NCI-H2196 treated with DMSO at 0.1 percent for 48 hours (cell line): ENCODE data around the gene EIF4A3.
"Not testable (repeated sequence)": the region's sequence is repeated elsewhere in the genome, so short reads cannot be mapped to it uniquely, and the experiment has no call there.

Experiments
- DNase-seq: peaks from one replicate; lab custom pipeline; 2025; ENCODE audit not compliant: unreplicated experiment; lab: John Stamatoyannopoulos, UW

Gene EIF4A3

DNA sequence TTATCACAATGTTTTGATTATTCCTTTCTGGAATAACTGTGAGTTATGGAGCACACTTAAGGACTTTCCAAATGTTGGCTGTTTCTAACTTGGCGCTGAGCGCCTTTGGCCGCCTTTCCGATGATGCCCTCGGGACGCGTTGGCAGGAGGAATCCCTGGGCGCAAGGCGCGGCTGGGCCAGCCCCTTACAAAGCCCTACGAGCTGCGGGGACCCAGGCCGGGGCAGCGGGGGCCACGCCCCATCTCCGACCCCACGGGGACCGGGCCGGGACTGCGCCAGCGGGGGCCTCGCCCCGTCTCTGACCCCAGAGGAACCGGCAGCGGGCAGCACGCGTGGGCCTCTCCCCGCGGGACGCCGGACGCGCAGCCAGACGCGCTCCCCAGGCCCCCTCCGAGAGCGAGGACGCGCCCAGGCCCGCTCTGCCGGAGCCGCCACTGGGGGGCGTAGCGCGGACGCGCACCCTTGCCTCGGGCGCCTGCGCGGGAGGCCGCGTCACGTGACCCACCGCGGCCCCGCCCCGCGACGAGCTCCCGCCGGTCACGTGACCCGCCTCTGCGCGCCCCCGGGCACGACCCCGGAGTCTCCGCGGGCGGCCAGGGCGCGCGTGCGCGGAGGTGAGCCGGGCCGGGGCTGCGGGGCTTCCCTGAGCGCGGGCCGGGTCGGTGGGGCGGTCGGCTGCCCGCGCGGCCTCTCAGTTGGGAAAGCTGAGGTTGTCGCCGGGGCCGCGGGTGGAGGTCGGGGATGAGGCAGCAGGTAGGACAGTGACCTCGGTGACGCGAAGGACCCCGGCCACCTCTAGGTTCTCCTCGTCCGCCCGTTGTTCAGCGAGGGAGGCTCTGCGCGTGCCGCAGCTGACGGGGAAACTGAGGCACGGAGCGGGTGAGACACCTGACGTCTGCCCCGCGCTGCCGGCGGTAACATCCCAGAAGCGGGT, 45.6 kb downstream of the EIF4A3 start, which contains the start of gene GAA:
Gene GAA (plus strand): TSS at position 571 of the 935 bp plus-strand sequence. CDS start 3,006 bp downstream, outside the sequence.
- peak; percentile 93 for DNase-seq

- DNase-seq = no peak
Measured at GRCh38 chr17:80100035-80100323, 46.9 kb downstream of the EIF4A3 start.

- no peak for DNase-seq
Measured at GRCh38 chr17:80099291-80100034, 47.5 kb downstream of the EIF4A3 start.

- no peak for DNase-seq
Measured at GRCh38 chr17:80097844-80098691, 48.9 kb downstream of the EIF4A3 start.

- no peak for DNase-seq
Measured at GRCh38 chr17:80097127-80097621, 49.8 kb downstream of the EIF4A3 start.

DNA sequence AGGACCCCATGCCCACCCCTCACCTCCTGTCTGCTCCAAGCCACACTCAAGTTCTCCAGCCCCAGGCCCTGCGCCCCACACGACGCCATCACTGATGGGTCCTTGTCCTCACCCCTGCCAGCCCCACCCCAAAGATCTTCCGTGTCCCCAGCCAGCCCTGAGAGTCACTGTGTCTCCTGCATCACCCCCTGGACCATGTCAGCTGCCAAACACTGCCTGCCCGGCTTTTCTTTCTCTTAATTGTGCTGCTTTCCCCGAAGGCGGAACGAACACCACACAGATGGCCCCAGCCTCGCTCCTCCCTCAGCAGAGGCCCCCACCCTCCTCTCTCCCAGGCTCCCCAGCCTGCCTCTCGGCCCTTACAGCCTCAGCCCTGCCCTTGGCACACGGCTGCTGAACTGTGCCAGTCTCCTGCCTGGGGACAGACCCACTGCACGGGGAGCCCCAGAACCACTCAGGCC, 50.3 kb downstream of the EIF4A3 start:
- no peak for DNase-seq

GRCh38 chr17:80095844-80096475, 51.0 kb downstream of the EIF4A3 start:
- DNase-seq = no peak

DNA sequence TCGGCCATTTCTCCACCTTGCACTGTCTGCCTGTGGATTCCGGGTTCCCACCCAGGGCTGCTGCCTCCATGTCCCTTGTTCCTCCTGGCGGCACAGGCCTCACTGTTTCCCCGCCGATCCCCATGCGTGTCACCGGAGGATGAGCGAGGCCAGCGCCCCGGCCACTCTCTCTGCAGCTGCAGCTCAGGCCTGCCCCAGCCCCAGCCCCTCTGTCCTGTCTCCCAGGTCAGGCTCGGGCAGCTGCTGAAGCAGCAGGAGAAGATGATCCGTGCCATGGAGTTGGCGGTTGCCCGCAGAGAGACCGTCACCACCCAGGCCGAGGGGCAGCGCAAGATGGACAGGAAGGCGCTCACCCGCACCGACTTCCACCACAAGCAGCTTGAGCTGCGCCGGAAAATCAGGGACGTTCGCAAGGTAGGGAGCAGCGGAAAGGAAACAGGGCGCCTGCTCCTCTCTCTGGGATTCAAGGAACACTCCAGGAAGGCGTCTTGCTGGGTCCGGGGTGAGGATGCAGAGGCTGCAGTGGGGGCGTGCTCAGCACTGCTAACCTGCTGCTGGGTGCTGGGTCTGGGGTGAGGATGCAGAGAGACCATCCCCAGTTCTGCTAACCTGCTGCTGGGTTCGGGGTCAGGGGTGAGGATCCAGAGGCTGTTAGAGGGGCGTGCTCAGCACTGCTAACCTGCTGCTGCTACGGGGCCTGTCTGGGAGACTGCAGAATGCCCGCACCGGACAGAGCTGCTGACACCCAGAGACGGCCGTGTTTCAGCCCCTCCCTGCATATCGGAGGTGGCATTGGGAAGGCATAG, 51.7 kb downstream of the EIF4A3 start:
- no peak for DNase-seq

DNA sequence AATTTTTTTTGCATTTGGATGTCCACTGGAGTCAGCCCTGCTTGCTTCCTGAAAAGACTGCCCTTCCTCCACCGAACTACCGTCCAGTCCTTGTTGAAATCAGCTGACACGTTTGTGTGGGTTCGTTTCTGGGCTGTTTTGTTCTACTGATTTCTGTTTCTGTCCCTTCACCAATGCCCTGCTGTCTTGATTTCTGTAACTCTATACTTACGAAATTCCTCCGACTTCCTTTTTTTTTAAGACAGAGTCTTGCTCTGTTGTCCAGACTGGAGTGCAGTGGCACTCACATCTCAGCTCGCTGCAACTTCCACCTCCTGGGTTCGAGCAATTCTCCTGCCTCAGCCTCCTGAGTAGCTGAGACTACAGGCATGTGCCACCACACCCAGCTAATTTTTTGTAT, 54.0 kb downstream of the EIF4A3 start:
- DNase-seq = no peak

DNA sequence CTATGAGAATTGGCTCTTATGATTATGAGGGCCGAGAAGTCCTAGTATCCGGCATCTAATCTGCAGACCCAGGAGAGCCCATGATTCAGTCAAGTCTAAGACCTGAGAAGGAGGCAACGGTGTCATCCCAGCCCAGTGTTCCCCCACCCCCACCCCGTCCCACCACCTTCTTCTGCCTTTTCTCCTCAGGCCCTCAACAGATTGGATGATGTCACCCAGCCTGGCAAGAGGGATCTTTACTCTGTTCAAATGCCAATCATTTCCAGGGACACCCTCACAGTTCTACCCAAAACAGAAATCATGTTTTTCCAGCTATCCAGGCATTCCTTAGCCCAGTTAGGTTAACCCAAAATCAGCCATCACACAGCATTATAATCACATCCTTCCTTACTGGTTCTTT, 55.6 kb downstream of the EIF4A3 start:
- no peak for DNase-seq

DNA sequence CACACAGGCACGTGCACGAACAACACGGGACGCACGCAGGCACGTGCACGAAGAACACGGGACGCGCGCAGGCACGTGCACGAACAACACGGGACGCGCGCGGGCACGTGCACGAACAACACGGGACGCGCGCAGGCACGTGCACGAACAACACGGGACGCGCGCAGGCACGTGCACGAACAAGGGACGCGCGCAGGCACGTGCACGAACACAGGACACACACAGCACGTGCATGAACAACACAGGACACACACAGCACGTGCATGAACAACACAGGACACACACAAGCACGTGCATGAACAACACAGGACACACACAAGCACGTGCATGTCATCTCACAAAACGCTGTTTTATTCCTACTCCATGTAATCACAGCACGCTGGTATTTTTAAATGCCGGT, 56.8 kb downstream of the EIF4A3 start:
- DNase-seq = not testable (repeated sequence)

GRCh38 chr17:80089762-80090161, 57.2 kb downstream of the EIF4A3 start:
- DNase-seq = no peak

- no peak for DNase-seq
Measured at GRCh38 chr17:80087346-80088265, 59.3 kb downstream of the EIF4A3 start.

GRCh38 chr17:80086616-80087015, 60.3 kb downstream of the EIF4A3 start:
- no peak for DNase-seq

DNA sequence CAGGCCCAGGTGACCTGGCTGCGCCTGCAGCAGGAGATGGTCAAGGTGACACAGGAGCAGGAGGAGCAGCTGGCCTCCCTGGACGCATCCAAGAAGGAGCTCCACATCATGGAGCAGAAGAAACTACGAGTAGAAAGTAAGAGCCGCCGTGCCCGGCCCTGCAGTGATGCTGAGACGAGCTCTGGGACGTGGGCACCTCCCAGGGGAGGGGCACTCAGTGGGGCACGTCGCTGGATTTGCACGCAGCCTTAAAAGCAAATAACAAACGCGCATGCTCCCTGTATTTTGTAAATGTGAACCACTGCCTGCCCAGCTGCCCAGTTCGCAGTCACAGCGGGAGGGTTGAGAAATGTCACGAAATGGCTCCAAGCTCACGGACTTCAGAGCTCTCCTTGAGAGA, 60.8 kb downstream of the EIF4A3 start:
- DNase-seq = no peak

- DNase-seq = no peak
Measured at GRCh38 chr17:80084773-80085172, 62.2 kb downstream of the EIF4A3 start.
